NCI-H345 treated with DMSO at 0.1 percent for 48 hours (cell line): Measurements from ENCODE around the gene PPP1R7.

ENCODE experiments used
- DNase-seq: peaks from one replicate; lab custom pipeline; 2025; ENCODE audit not compliant: unreplicated experiment; lab: John Stamatoyannopoulos, UW

The PPP1R7 gene

GRCh38 chr2:241138471-241138870 lies 11.8 kb upstream of the PPP1R7 start:
- no peak for DNase-seq

GRCh38 chr2:241139531-241140444 lies 10.5 kb upstream of the PPP1R7 start:
- no peak for DNase-seq

- DNase-seq: no peak
These were observed 9.8 kb upstream of the PPP1R7 start for GRCh38 chr2:241140445-241140840.

GRCh38 chr2:241141214-241141770 lies 9.0 kb upstream of the PPP1R7 start:
- DNase-seq: no peak

GRCh38 chr2:241142063-241142462 lies 8.2 kb upstream of the PPP1R7 start:
- no peak for DNase-seq

- no peak for DNase-seq
These were observed 7.7 kb upstream of the PPP1R7 start for GRCh38 chr2:241142593-241142992.

GRCh38 chr2:241146286-241146685 lies 4.0 kb upstream of the PPP1R7 start:
- DNase-seq: no peak

- no peak for DNase-seq
These were observed 2.9 kb upstream of the PPP1R7 start for GRCh38 chr2:241147336-241147735.

GRCh38 chr2:241148239-241148638 lies 2.0 kb upstream of the PPP1R7 start:
- DNase-seq: no peak

- DNase-seq: peak; percentile 98
These were observed 1.2 kb upstream of the PPP1R7 start, which contains the start of gene PASK for GRCh38 chr2:241148891-241149674. TSS of gene PASK (minus strand) at chr2:241149472. CDS start at chr2:241143032, 6,440 bp downstream.

GRCh38 chr2:241149675-241149924 lies 667 bp upstream of the PPP1R7 start:
- peak; percentile 47 for DNase-seq

GRCh38 chr2:241150660-241151530 lies 628 bp downstream of the PPP1R7 start:
- no peak for DNase-seq

GRCh38 chr2:241151934-241152660 lies 1.8 kb downstream of the PPP1R7 start:
- no peak for DNase-seq

GRCh38 chr2:241153616-241154015 lies 3.3 kb downstream of the PPP1R7 start:
- no peak for DNase-seq

GRCh38 chr2:241154915-241155314 lies 4.6 kb downstream of the PPP1R7 start:
- DNase-seq: no peak

GRCh38 chr2:241155936-241156335 lies 5.7 kb downstream of the PPP1R7 start:
- DNase-seq: no peak

GRCh38 chr2:241156971-241157441 lies 6.7 kb downstream of the PPP1R7 start:
- peak; percentile 52 for DNase-seq

GRCh38 chr2:241157841-241158545 lies 7.7 kb downstream of the PPP1R7 start:
- DNase-seq: no peak

- DNase-seq: no peak
These were observed 8.3 kb downstream of the PPP1R7 start for GRCh38 chr2:241158546-241158900.

- DNase-seq: no peak
These were observed 8.8 kb downstream of the PPP1R7 start for GRCh38 chr2:241159116-241159515.
